HEK293T (cell line): ENCODE data around the gene C11orf24.

ENCODE experiments used
- CTCF ChIA-PET: fragments of 350-600 bp; formaldehyde crosslinking; extraction: SDS; loops from one replicate; lab custom pipeline; 2021; ENCODE audit warnings: antibody characterized with exemption, inconsistent platforms; lab: Yijun Ruan, JAX
- POLR2A ChIA-PET: fragments of 350-600 bp; formaldehyde crosslinking; extraction: SDS; loops from one replicate; lab custom pipeline; 2020; ENCODE audit warnings: antibody characterized with exemption, inconsistent platforms; lab: Yijun Ruan, JAX
- DNase-seq: peaks from one replicate; pipeline ENCODE4 v3.0.0; 2012; ENCODE audit warnings: mixed read lengths; ENCODE audit errors: extremely low spot score
- ARNT ChIP-seq: fragments of 450-650 bp; IDR thresholded peaks from 2 replicates; pipeline ENCODE4 v1.6.1; 2017; ENCODE audit warnings: mild to moderate bottlenecking
- BHLHE40 ChIP-seq: fragments of 450-650 bp; IDR thresholded peaks from 2 replicates; pipeline ENCODE4 v1.6.1; 2016; ENCODE audit warnings: mild to moderate bottlenecking, moderate library complexity, borderline replicate concordance
- CTBP1 ChIP-seq: fragments of 450-650 bp; IDR thresholded peaks from 2 replicates; pipeline ENCODE4 v1.6.1; 2016; ENCODE audit warnings: borderline replicate concordance
- ELF4 ChIP-seq: fragments of 450-650 bp; IDR thresholded peaks from 2 replicates; pipeline ENCODE4 v1.6.1; 2017; ENCODE audit warnings: antibody characterized with exemption
- FOXA1 ChIP-seq: fragments of 450-650 bp; IDR thresholded peaks from 2 replicates; pipeline ENCODE4 v1.6.1; 2016; ENCODE audit warnings: mild to moderate bottlenecking
- FOXK2 ChIP-seq: fragments of 450-650 bp; IDR thresholded peaks from 2 replicates; pipeline ENCODE4 v1.6.1; 2016; ENCODE audit warnings: mild to moderate bottlenecking
- FOXM1 ChIP-seq: fragments of 450-650 bp; IDR thresholded peaks from 2 replicates; pipeline ENCODE4 v1.6.1; 2017; ENCODE audit warnings: mild to moderate bottlenecking, borderline replicate concordance
- HDGF ChIP-seq: fragments of 450-650 bp; IDR thresholded peaks from 2 replicates; pipeline ENCODE4 v1.6.1; 2017; ENCODE audit warnings: antibody characterized with exemption, borderline replicate concordance
- L3MBTL2 ChIP-seq: fragments of 450-650 bp; conservative IDR thresholded peaks from 2 replicates; pipeline ENCODE4 v1.6.1; 2016; ENCODE audit warnings: mild to moderate bottlenecking
- LEF1 ChIP-seq: fragments of 450-650 bp; IDR thresholded peaks from 2 replicates; pipeline ENCODE4 v1.6.1; 2017; ENCODE audit warnings: mild to moderate bottlenecking, borderline replicate concordance
- NFRKB ChIP-seq: fragments of 450-650 bp; IDR thresholded peaks from 2 replicates; pipeline ENCODE4 v1.6.1; 2016; ENCODE audit warnings: mild to moderate bottlenecking, moderate library complexity
- SP1 ChIP-seq: fragments of 450-650 bp; IDR thresholded peaks from 2 replicates; pipeline ENCODE4 v1.6.1; 2017
- SUZ12 ChIP-seq: fragments of 450-650 bp; IDR thresholded peaks from 2 replicates; pipeline ENCODE4 v1.6.1; 2016; ENCODE audit warnings: mild to moderate bottlenecking
- TARDBP ChIP-seq: fragments of 450-650 bp; IDR thresholded peaks from 2 replicates; pipeline ENCODE4 v1.6.1; 2016
- ZNF384 ChIP-seq: fragments of 450-650 bp; IDR thresholded peaks from 2 replicates; pipeline ENCODE4 v1.6.1; 2016
- TF ChIP-seq, protein P1 (sequence below): fragments of 450-650 bp; IDR thresholded peaks from 2 replicates; pipeline ENCODE4 v1.6.1; 2016

The C11orf24 gene

GRCh38 chr11:68224606-68225005, 47.2 kb downstream of the C11orf24 start:
- ChIA-PET POLR2A (no interaction called here), CTCF (no interaction called here)
- TF ChIP-seq LEF1 (no peak), L3MBTL2 (no peak), ARNT (no peak), FOXM1 (no peak), SUZ12 (no peak), FOXA1 (no peak), ZNF384 (no peak), FOXK2 (no peak), NFRKB (no peak), TARDBP (no peak), CTBP1 (no peak), BHLHE40 (no peak), ELF4 (no peak), SP1 (no peak), HDGF (no peak)
- TF ChIP-seq, protein P1, sequence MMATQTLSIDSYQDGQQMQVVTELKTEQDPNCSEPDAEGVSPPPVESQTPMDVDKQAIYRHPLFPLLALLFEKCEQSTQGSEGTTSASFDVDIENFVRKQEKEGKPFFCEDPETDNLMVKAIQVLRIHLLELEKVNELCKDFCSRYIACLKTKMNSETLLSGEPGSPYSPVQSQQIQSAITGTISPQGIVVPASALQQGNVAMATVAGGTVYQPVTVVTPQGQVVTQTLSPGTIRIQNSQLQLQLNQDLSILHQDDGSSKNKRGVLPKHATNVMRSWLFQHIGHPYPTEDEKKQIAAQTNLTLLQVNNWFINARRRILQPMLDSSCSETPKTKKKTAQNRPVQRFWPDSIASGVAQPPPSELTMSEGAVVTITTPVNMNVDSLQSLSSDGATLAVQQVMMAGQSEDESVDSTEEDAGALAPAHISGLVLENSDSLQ, result no peak
- DNase-seq, result no peak

- TF ChIP-seq L3MBTL2 (no peak), FOXA1 (no peak), ZNF384 (no peak), ARNT (no peak), TARDBP (no peak)
- TF ChIP-seq, protein P1, result no peak
- POLR2A ChIA-PET, result no interaction called here
- CTCF ChIA-PET, result no interaction called here
- no peak for DNase-seq
Measured at GRCh38 chr11:68223275-68223674, 48.5 kb downstream of the C11orf24 start.

- POLR2A ChIA-PET, result no interaction called here
- TF ChIP-seq FOXK2, result no peak
- no peak for TF ChIP-seq NFRKB
- no peak for TF ChIP-seq BHLHE40
- TF ChIP-seq FOXA1, result no peak
- TF ChIP-seq FOXM1, result no peak
- TF ChIP-seq SUZ12, result no peak
- TF ChIP-seq ELF4, result no peak
- no peak for TF ChIP-seq CTBP1
- TF ChIP-seq ARNT, result no peak
- no peak for TF ChIP-seq HDGF
- no peak for TF ChIP-seq L3MBTL2
- no peak for TF ChIP-seq TARDBP
- TF ChIP-seq SP1, result no peak
- TF ChIP-seq, protein P1, result no peak
- no peak for TF ChIP-seq LEF1
- TF ChIP-seq ZNF384, result no peak
- no peak for DNase-seq
- CTCF ChIA-PET, result no interaction called here
Measured at GRCh38 chr11:68221406-68221805, 50.4 kb downstream of the C11orf24 start.

- CTCF ChIA-PET, result no interaction called here
- no peak for DNase-seq
- POLR2A ChIA-PET, result no interaction called here
- TF ChIP-seq CTBP1 (no peak), HDGF (no peak), SUZ12 (no peak), TARDBP (no peak), ARNT (no peak), SP1 (no peak)
- TF ChIP-seq, protein P1, result no peak
Measured at GRCh38 chr11:68216171-68216938, 55.4 kb downstream of the C11orf24 start.

- CTCF ChIA-PET, result no interaction called here
Measured at GRCh38 chr11:68215524-68216170, 56.1 kb downstream of the C11orf24 start.

DNA sequence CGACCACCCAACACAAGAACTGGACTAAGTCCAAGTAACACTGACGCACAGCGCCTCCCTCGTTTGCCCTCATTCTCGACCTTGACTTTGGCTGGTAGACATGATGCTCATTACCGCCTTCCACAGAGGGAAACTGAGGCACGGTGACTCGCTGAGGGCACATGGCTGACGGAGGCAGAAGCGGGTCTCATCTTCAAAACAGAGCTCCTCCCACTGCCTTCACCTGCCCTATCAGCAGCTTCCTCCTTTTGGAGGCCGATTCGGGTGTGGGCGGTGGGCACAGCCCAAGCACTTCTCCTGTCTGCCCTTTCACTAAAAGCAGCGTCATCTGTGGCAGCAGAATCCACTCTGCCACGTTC, 56.7 kb downstream of the C11orf24 start:
- CTCF ChIA-PET, result no interaction called here

More at GRCh38 chr11:68215524-68216170, 56.1 kb downstream of the C11orf24 start:
- POLR2A ChIA-PET, result no interaction called here
- no peak for DNase-seq
- TF ChIP-seq HDGF (no peak), NFRKB (no peak), FOXK2 (no peak), LEF1 (no peak), TARDBP (no peak), SUZ12 (no peak), SP1 (no peak)

More for the DNA sequence above, 56.7 kb downstream of the C11orf24 start:
- POLR2A ChIA-PET, result no interaction called here
- DNase-seq, result no peak
- no peak for TF ChIP-seq ARNT
- TF ChIP-seq, protein P1, result no peak
- no peak for TF ChIP-seq BHLHE40
- TF ChIP-seq FOXA1, result no peak
